ENCODE data around the gene CARMIL3. TPM values are rescaled to one million over a fixed set of nuclear protein-coding genes. Genes with fewer than 3 reads are reported as not detected.
"Not testable (repeated sequence)": the region's sequence is repeated elsewhere in the genome, so short reads cannot be mapped to it uniquely, and the experiment has no call there.

The CARMIL3 gene
- total RNA-seq, 2 donors from 2014 or later: 0.59 to 3.9 TPM

- DNase-seq (ENCODE audit: low spot score): no peak
Observed at GRCh38 chr14:24032727-24033418, 18.9 kb upstream of the CARMIL3 start.

GRCh38 chr14:24035769-24036168 is 16.0 kb upstream of the CARMIL3 start:
- H3K27me3 ChIP-seq (replicated peaks; ENCODE audit: insufficient read depth); H3K4me1 ChIP-seq (replicated peaks); intact Hi-C loops (cut with DNase I); H3K9me3 ChIP-seq; H3K36me3 ChIP-seq; DNase-seq (ENCODE audit: low spot score): not testable (repeated sequence)
- Histone ChIP-seq H3K27ac (peak overlapping the region; percentile 83 to 84), H3K4me3 (peak overlapping the region; percentile 31 to 48)
- WGBS: 56% methylated on average over 3 of the region's 4 CpGs

More at GRCh38 chr14:24032727-24033418, 18.9 kb upstream of the CARMIL3 start:
- Histone ChIP-seq H3K4me3 (no peak overlapping the region), H3K9me3 (no peaks in the 10 kb centered on the region), H3K27ac (no peak overlapping the region), H3K36me3 (no peaks in the 10 kb centered on the region), H3K4me1 (replicated peaks) (no peaks in the 10 kb centered on the region), H3K27me3 (replicated peaks; ENCODE audit: insufficient read depth) (no peaks in the 10 kb centered on the region)
- WGBS: 52% methylated on average over 2 of the region's 2 CpGs
- TF ChIP-seq POLR2AphosphoS5 (IDR thresholded peaks at IDR 0.05) (no peak), POLR2A (IDR thresholded peaks at IDR 0.05) (no peak), CTCF (IDR thresholded peaks at IDR 0.05) (no peak)
- intact Hi-C loops (cut with DNase I): no loop called here

DNA sequence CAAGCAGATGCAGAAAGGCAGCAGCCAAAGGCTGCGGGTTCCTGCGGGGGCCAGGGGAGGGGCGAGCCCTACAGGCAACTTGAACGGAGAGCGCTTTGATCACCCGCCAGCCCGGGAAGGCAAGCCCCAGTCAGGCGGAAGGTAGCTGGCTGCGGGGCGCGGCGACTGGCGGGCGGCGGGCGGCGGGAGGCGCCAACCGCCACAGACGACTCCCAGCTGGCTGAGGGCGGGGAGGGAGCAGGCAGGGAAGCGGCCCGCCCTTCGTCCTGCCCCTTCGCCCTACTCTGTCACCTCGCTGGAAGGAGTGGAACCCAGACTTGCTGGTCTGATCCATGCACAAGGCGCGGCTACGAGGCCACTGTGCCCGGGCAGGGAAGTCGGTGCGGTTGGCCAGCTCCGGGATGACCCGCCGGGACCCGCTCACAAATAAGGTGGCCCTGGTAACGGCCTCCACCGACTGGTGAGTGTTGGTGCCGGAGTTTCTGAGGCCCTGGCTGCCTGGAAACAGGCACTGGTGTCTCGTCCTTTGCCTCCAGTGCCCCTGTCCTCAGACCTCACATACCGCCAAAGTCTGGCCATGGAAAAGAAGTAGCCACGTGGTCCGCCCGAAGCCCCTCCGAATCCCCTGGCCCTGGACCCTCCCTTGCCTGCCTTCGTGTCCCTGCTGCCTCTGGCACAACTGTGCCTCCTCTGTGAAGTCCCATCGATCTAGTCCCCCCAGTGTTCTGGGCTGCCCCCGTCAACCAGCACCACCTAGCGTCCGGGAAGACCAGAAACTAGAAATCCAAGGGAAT is 15.4 kb upstream of the CARMIL3 start:
- DNase-seq (ENCODE audit: low spot score): peak; percentile 83
- TF ChIP-seq POLR2AphosphoS5 (IDR thresholded peaks at IDR 0.05) (peak; percentile 17), POLR2A (IDR thresholded peaks at IDR 0.05) (peak; percentile 21), CTCF (IDR thresholded peaks at IDR 0.05) (peak; percentile 39 to 76 (median 61))
- Histone ChIP-seq H3K9me3 (no peaks in the 10 kb centered on the region), H3K36me3 (no peaks in the 10 kb centered on the region), H3K4me1 (replicated peaks) (no peaks in the 10 kb centered on the region), H3K4me3 (peak overlapping the region; percentile 31 to 48), H3K27ac (peak overlapping the region; percentile 83 to 84), H3K27me3 (replicated peaks; ENCODE audit: insufficient read depth) (no peaks in the 10 kb centered on the region)
- intact Hi-C loops (cut with DNase I): no loop called here
- 0% methylated on average over 24 of the region's 50 CpGs for WGBS

DNA sequence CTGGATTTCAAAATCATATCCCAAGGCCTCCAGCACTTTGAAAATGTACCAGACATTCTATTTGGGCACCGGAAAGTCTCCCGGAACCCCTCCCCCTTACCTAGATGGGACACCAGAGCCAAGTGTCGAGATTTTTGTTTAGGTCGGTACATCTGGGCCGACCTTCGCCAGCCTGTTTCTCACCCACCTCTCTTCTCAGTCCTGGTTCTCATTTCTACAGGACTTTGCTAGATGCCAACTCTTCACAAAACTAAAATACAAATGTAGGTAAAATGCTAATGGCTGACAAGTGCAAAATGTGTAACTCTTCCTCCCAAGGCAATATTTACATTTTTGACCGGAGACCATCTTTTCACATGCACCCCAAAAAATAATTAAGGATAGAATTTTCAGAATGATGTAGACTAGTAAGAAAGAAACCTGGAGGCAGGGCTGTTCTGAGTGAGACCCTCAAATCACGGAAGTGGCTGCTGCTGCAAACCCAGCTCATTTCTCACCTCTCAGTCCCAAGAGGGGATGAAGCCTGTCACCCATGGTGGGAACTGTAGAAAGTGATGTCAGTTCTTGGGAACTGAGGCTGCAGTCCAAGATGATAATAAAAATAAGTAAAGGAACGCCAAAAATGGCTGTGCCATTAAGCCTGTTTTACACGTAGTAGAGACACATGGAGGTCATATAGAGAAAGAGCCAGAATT is 14.7 kb upstream of the CARMIL3 start:
- H3K36me3 ChIP-seq; H3K9me3 ChIP-seq; DNase-seq (ENCODE audit: low spot score); H3K4me1 ChIP-seq (replicated peaks); H3K27me3 ChIP-seq (replicated peaks; ENCODE audit: insufficient read depth); intact Hi-C loops (cut with DNase I): not testable (repeated sequence)
- H3K4me3 ChIP-seq: peak overlapping the region; percentile 31 to 48
- H3K27ac ChIP-seq: peak overlapping the region; percentile 83 to 84
- 42% methylated on average over 10 of the region's 10 CpGs for WGBS

DNA sequence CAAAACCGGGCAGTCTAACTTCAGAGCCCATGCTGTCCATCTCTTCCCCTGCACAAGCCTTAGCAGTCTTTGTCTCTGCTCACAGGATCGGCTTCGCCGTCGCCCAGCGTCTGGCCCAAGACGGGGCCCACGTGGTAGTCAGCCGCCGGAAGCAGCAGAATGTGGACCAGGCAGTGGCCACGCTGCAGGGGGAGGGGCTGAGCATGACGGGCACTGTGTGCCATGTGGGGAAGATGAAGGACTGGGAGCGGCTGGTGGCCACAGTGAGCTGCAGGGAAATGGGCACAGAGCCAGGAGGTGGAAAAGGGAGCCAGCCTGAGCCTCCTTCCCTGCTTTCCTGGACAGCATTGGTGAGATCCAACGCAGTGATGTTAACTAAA is 14.2 kb upstream of the CARMIL3 start:
- whole genome bisulfite sequencing: 60% methylated on average over 13 of the region's 14 CpGs
- intact Hi-C loops (cut with DNase I): no loop called here
- TF ChIP-seq POLR2A (IDR thresholded peaks at IDR 0.05) (no peak), CTCF (IDR thresholded peaks at IDR 0.05) (no peak), POLR2AphosphoS5 (IDR thresholded peaks at IDR 0.05) (no peak)
- DNase-seq (ENCODE audit: low spot score): no peak
- H3K4me3 ChIP-seq: no peak overlapping the region
- no peaks in the 10 kb centered on the region for H3K9me3 ChIP-seq
- no peak overlapping the region for H3K27ac ChIP-seq
- H3K27me3 ChIP-seq (replicated peaks; ENCODE audit: insufficient read depth): no peaks in the 10 kb centered on the region
- no peaks in the 10 kb centered on the region for H3K4me1 ChIP-seq (replicated peaks)
- H3K36me3 ChIP-seq: no peaks in the 10 kb centered on the region

All from prostate gland (tissue), 2 donors.